Fibroblast of the aortic adventitia (primary cell): ENCODE results near the gene DSC3. TPM values are rescaled to one million over a fixed set of nuclear protein-coding genes. Genes with fewer than 3 reads are reported as not detected.

Experiments
- DNase-seq: peaks from one replicate; pipeline ENCODE4 v3.0.0-alpha.2; 2010; ENCODE audit warnings: low read depth
- H3K4me3 ChIP-seq: 2 replicates; pipeline ENCODE4 v1.5.1; 2011; ENCODE audit warnings: low read depth, mild to moderate bottlenecking, control low read depth, low read length, moderate library complexity
- total RNA-seq: library from RNA; depleted of rRNA; stranded (reverse); fragments of >200 nt; gene quantifications from 2 replicates; pipeline ENCODE4 v1.2.3, GENCODE V29; 2012; ENCODE audit warnings: low replicate concordance
- TF ChIP-seq, protein P1 (sequence below): IDR thresholded peaks from 2 replicates; pipeline ENCODE4 v1.5.1; 2011; ENCODE audit warnings: mild to moderate bottlenecking, low read length, control low read depth, inconsistent platforms; ENCODE audit not compliant: insufficient read depth

Gene DSC3
- 0.09 and 12.1 TPM in 2 replicates for total RNA-seq

DNA sequence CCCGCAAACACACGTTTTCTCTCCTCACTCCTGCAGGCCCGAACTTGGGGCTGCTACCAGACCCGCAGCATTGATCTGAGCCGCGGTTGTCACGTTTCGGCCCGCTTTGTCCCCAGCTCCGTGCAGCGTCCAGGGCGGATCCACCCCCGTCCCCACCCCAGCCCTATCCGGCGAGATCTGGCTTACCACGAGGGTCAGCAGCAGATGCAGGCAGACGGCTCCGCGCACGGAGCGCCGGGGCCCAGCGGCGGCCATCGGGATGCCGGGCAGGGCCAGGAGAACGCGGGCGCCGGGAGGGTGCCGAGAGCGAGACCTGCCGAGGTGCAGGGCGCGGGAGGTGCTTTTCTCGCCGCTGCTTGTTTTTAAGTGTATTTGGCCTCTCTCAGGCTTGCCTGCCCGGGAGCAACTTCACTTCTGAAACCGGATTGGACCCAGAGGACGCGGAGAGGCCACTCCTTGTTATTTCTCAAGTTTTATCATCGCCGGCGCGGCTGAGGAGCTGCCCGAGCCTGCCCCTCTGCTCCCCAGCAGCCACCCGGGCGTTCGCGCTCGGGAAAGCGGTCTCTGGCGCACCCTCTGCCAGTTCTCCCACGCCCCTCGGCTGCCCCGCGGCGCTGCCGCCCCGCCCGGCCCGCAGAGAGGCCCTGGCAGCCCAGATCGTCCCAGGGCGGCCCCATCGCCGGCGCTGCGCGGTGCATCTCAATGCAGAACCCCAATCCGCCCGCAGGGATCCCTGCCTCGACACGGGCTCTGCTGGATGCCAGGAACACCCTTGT is at the start of gene DSC3:
DSC3 (minus strand) TSS at position 337 of the 776 bp plus-strand sequence; CDS start at position 255, 82 bp downstream.
- no peak for DNase-seq
- H3K4me3 ChIP-seq: no peak within 1 kb of the TSS
- TF ChIP-seq, protein P1, sequence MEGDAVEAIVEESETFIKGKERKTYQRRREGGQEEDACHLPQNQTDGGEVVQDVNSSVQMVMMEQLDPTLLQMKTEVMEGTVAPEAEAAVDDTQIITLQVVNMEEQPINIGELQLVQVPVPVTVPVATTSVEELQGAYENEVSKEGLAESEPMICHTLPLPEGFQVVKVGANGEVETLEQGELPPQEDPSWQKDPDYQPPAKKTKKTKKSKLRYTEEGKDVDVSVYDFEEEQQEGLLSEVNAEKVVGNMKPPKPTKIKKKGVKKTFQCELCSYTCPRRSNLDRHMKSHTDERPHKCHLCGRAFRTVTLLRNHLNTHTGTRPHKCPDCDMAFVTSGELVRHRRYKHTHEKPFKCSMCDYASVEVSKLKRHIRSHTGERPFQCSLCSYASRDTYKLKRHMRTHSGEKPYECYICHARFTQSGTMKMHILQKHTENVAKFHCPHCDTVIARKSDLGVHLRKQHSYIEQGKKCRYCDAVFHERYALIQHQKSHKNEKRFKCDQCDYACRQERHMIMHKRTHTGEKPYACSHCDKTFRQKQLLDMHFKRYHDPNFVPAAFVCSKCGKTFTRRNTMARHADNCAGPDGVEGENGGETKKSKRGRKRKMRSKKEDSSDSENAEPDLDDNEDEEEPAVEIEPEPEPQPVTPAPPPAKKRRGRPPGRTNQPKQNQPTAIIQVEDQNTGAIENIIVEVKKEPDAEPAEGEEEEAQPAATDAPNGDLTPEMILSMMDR: no peak

DNA sequence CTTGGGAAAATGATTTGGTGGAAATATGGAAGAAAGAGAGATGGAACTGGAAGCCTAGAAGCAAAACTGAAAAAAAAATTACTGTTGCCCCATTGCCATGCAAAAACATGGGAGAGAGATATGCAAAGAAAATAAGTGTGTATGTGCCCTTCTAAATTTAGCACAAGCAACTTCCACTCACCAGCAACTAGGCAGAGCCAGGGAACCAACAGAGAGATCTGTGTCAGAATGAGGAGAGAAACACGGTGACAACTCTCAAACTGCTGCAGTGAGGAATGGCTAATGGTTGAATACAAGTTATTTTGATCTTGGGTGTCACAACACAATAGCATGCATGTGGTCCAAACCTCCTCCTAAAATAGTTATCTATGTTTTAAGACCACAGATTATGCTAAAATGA is 48.8 kb upstream of the DSC3 start:
- no peak for DNase-seq
- TF ChIP-seq, protein P1: no peak

DNA sequence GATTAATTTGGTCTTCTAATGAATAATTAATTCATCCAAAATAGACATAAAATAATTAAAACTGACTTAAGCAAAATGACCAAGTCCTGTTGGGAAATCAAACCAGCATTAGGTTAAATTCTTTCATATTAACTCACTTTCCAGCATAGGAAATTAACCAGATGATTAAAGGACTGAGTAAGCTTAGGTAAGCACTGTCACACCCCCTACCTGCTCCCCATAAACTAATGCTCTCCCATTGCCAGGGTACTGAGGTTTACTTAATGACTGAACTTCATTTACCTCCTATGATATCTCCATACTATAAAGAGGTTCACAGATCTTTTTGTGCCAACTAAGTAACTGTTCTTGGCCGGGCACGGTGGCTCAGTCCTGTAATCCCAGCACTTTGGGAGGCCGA is 46.0 kb upstream of the DSC3 start:
- TF ChIP-seq, protein P1: no peak
- H3K4me3 ChIP-seq: no peak overlapping the region
- no peak for DNase-seq

More for the DNA sequence above, 48.8 kb upstream of the DSC3 start:
- no peak overlapping the region for H3K4me3 ChIP-seq

DNA sequence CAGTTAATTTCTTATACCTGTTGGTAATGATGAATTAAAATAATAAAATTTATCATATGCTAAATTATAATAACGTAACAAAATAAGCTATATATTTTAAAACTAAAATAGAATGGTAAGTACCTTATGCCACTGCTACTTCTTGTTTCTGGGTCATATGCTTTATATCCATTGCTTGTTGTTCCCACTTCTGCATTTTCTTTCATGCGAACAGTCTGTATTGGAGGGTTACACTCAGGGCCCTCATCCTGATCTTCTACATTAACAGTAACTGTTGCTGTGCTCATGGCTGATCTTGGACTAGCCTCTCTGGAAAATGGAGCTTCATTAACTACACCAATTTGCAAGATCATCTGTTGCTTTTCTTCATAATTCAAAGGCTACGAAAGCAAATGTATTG is 37.4 kb upstream of the DSC3 start:
- TF ChIP-seq, protein P1: no peak

DNA sequence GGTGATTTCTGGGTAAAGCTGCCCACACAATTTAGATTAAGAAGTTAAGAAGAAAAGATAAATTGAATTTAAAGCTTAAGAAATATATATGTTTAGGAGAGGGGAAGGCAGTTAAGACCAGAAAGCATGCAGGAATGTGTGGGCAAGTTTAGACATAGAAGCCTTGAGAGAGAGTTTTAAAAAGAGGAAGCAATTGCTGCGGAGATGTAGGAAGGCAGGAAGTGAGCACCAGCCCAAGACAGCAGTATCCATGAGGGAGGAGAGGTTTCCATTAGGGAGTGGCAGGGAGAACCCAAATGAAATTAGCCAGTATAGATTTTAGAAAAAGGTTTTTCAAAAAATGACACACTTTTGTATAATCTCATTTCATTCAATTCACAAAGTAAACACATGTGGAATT is 35.3 kb upstream of the DSC3 start:
- TF ChIP-seq, protein P1: no peak
- DNase-seq: no peak
- H3K4me3 ChIP-seq: no peak overlapping the region

More for the DNA sequence above, 37.4 kb upstream of the DSC3 start:
- DNase-seq: no peak
- H3K4me3 ChIP-seq: no peak overlapping the region

DNA sequence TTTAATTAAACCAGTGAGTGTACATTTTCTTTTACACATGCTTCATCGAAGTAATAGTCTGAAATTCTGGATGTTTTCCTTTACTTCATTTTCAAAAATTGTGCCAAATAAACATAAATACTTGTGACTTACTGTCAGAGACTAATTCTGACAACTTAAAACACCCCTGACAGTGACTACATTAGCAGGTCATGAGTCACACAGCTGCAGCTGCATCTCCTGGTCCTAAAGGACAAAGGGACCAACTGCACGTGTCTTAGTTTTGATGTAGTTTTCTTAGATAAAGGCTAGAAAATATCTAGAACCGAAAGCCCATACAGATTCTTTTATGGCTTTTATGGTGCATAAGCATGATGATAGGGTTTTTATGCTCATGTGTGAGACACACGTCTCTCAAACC is 29.6 kb upstream of the DSC3 start:
- H3K4me3 ChIP-seq: no peak overlapping the region
- TF ChIP-seq, protein P1: no peak
- no peak for DNase-seq

DNA sequence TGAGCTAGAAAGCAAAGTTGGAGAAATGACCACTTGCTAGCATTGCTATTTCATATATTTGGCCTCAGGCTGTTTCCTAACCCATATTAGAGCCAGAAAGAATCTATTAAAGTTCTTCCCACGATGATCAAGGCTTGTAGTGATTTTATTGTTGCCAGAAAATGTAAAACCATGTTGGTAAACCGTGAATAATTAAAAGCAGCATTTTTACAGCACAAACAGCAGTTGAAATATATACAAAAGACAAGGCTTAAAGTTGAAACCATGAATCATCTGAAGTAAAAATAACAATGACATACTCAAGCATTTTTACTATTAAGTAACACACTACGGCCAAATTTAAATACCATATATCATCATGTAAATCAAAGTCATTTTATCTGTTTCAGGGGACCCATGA is 27.7 kb upstream of the DSC3 start:
- DNase-seq: no peak
- H3K4me3 ChIP-seq: no peak overlapping the region
- TF ChIP-seq, protein P1: no peak
